CD14-positive monocyte (primary cell): ENCODE results near the gene EXOSC10. TPM values are rescaled to one million over a fixed set of nuclear protein-coding genes. Genes with fewer than 3 reads are reported as not detected.

Source experiments
- DNase-seq, 3 donors: peaks; one replicate each; pipeline ENCODE4 v3.0.0-alpha.2; 2011 to 2022
- H2AFZ ChIP-seq: 2 replicates; pipeline ENCODE4 v1.6.0; 2012; ENCODE audit warnings: mild to moderate bottlenecking, low read depth, low read length, inconsistent platforms; ENCODE audit not compliant: insufficient read depth, poor library complexity, severe bottlenecking
- H3K27ac ChIP-seq, 2 donors: 1 replicate in 1 of 2; 2 replicates in 1 of 2; pipeline ENCODE4 v1.5.1; 2012 to 2013; ENCODE audit warnings: low read length in 2 of 2, control low read depth in 1 of 2, inconsistent platforms in 1 of 2, low read depth in 1 of 2, mild to moderate bottlenecking in 1 of 2
- H3K27me3 ChIP-seq, 2 donors: one replicate each; pipeline versions ENCODE4 v1.6.0 to v1.6.1; 2011 to 2013; ENCODE audit warnings: low read length in 2 of 2; ENCODE audit not compliant: control insufficient read depth in 2 of 2, insufficient read depth in 2 of 2
- H3K36me3 ChIP-seq, 2 donors: replicated peaks in 1 of 2; 1 replicate in 1 of 2; 2 replicates in 1 of 2; pipeline versions ENCODE4 v1.5.1 to v1.6.1; 2012 to 2013; ENCODE audit warnings: low read length in 2 of 2, control low read depth in 1 of 2, inconsistent platforms in 1 of 2, mild to moderate bottlenecking in 1 of 2; ENCODE audit not compliant: insufficient read depth in 2 of 2, control insufficient read depth in 1 of 2
- H3K4me1 ChIP-seq, 2 donors: 1 replicate in 1 of 2; 2 replicates in 1 of 2; pipeline versions ENCODE4 v1.5.1 to v1.6.1; 2012 to 2013; ENCODE audit warnings: low read length in 2 of 2, control low read depth in 1 of 2, inconsistent platforms in 1 of 2, mild to moderate bottlenecking in 1 of 2, moderate library complexity in 1 of 2; ENCODE audit not compliant: insufficient read depth in 2 of 2, control insufficient read depth in 1 of 2
- H3K4me2 ChIP-seq: replicated peaks from 2 replicates; pipeline ENCODE3; 2012; ENCODE audit warnings: low read length, moderate library complexity, mild to moderate bottlenecking; ENCODE audit not compliant: poor library complexity, severe bottlenecking; ENCODE audit errors: extremely low read depth
- H3K4me3 ChIP-seq, 3 experiments: fragments of 200-600 bp in 1 of 3; sonication (generic) in 1 of 3; replicated peaks in 1 of 3; 1 replicate in 2 of 3; 2 replicates in 1 of 3; pipeline ENCODE4 v1.5.1; 2011 to 2013; ENCODE audit warnings: low read length in 3 of 3, mild to moderate bottlenecking in 3 of 3, control low read depth in 2 of 3, low read depth in 2 of 3, inconsistent platforms in 1 of 3, moderate library complexity in 1 of 3
- H3K79me2 ChIP-seq: 2 replicates; pipeline ENCODE4 v1.6.0; 2012; ENCODE audit warnings: mild to moderate bottlenecking, control low read depth, inconsistent platforms, low read length, moderate library complexity; ENCODE audit not compliant: insufficient read depth
- H3K9ac ChIP-seq: 2 replicates; pipeline ENCODE4 v1.6.0; 2017; ENCODE audit warnings: low read length, mild to moderate bottlenecking; ENCODE audit not compliant: insufficient read depth, poor library complexity, severe bottlenecking
- H3K9me3 ChIP-seq, 2 donors: replicated peaks in 1 of 2; 1 replicate in 1 of 2; 2 replicates in 1 of 2; pipeline versions ENCODE4 v1.5.1 to v1.6.1; 2012 to 2013; ENCODE audit warnings: low read length in 2 of 2, control low read depth in 1 of 2; ENCODE audit not compliant: control insufficient read depth in 1 of 2, insufficient read depth in 1 of 2
- H4K20me1 ChIP-seq: 2 replicates; pipeline ENCODE4 v1.6.0; 2012; ENCODE audit warnings: mild to moderate bottlenecking, low read length, control low read depth, moderate library complexity; ENCODE audit not compliant: insufficient read depth
- H3K27ac Mint-ChIP-seq, 7 donors: one replicate each; pipeline ENCODE4 v1.8.0; 2020; ENCODE audit warnings: mild to moderate bottlenecking in 7 of 7, mixed read lengths in 7 of 7, moderate library complexity in 6 of 7, inconsistent platforms in 2 of 7
- H3K27me3 Mint-ChIP-seq, 3 donors: one replicate each; pipeline ENCODE4 v1.8.0; 2021 to 2022; ENCODE audit warnings: low read depth in 3 of 3, mild to moderate bottlenecking in 3 of 3, mixed read lengths in 3 of 3, moderate library complexity in 3 of 3, inconsistent platforms in 1 of 3
- H3K36me3 Mint-ChIP-seq, 2 donors: one replicate each; pipeline ENCODE4 v1.8.0; 2020; ENCODE audit warnings: mixed read lengths in 2 of 2, inconsistent platforms in 1 of 2, mild to moderate bottlenecking in 1 of 2
- H3K4me1 Mint-ChIP-seq: one replicate; pipeline ENCODE4 v1.8.0; 2020; ENCODE audit warnings: mild to moderate bottlenecking, mixed read lengths
- H3K4me3 Mint-ChIP-seq, 2 donors: one replicate each; pipeline ENCODE4 v1.8.0; 2020; ENCODE audit warnings: mild to moderate bottlenecking in 2 of 2, mixed read lengths in 2 of 2, moderate library complexity in 1 of 2
- H3K9me3 Mint-ChIP-seq, 7 donors: one replicate each; pipeline ENCODE4 v1.8.0; 2020 to 2022; ENCODE audit warnings: mixed read lengths in 7 of 7, mild to moderate bottlenecking in 6 of 7, moderate library complexity in 6 of 7, inconsistent platforms in 2 of 7
- CTCF ChIP-seq: fragments of 200-600 bp; IDR thresholded peaks from one replicate; pipeline ENCODE4 v1.8.0; 2022; ENCODE audit warnings: antibody characterized with exemption, mild to moderate bottlenecking
- WGBS: methylation state at CpG from one replicate; pipeline ENCODE4 v1.1.5; 2013; ENCODE audit warnings: missing lambda C conversion rate; ENCODE audit not compliant: insufficient coverage; 5-methylcytosine and 5-hydroxymethylcytosine counted together
- intact Hi-C, 2 donors: fragments of 100-400 bp; cut with micrococcal nuclease; formaldehyde crosslinking; loops; one replicate each; pipeline versions ENCODE4 v1.15.0 to v1.15.1; 2023
- polyA plus RNA-seq, 3 donors: library from polyadenylated mRNA; depleted of rRNA in 1 of 3; unstranded in 2 of 3; stranded (reverse) in 1 of 3; fragments of 300-500 nt in 2 of 3; fragments of >200 nt in 1 of 3; fragmentation: Illumina TruSeq in 2 of 3; gene quantifications; 1 replicate in 2 of 3; 2 replicates in 1 of 3; pipeline ENCODE4 v1.2.3, GENCODE V29; 2012 to 2021

The EXOSC10 gene
- polyA plus RNA-seq, 3 donors: 24.0 to 66.3 (median 27.4) TPM

GRCh38 chr1:11067716-11068599 lies 31.7 kb downstream of the EXOSC10 start:
- Mint-ChIP-seq H3K9me3 (peaks cover 0 to 4% (median 2%) of the 10 kb centered on the region in 7 donors), H3K4me1 (no peaks in the 10 kb centered on the region), H3K27me3 (no peaks in the 10 kb centered on the region), H3K4me3 (no peak overlapping the region), H3K27ac (peak overlapping the region in 2 of 7 donors; percentile 31 to 56), H3K36me3 (peaks cover 75 to 91% of the 10 kb centered on the region in 2 donors)
- Histone ChIP-seq H3K9me3 (no peaks in the 10 kb centered on the region), H3K4me3 (no peak overlapping the region), H3K4me2 (no peak overlapping the region), H2AFZ (no peak overlapping the region), H3K36me3 (peaks cover 80 to 93% of the 10 kb centered on the region in 2 donors), H3K79me2 (no peaks in the 10 kb centered on the region), H4K20me1 (no peaks in the 10 kb centered on the region), H3K27ac (no peak overlapping the region), H3K4me1 (no peaks in the 10 kb centered on the region), H3K9ac (no peak overlapping the region), H3K27me3 (no peaks in the 10 kb centered on the region)
- DNase-seq: no peak
- WGBS: 95% methylated on average over 9 of the region's 18 CpGs
- no peak for TF ChIP-seq CTCF
- intact Hi-C loops: no loop called here

GRCh38 chr1:11065796-11066195 lies 33.9 kb downstream of the EXOSC10 start:
- DNase-seq: no peak
- intact Hi-C loops: no loop called here
- Mint-ChIP-seq H3K9me3 (peaks cover 0 to 4% (median 2%) of the 10 kb centered on the region in 7 donors), H3K27me3 (no peaks in the 10 kb centered on the region), H3K4me1 (peaks cover 8% of the 10 kb centered on the region), H3K27ac (peak overlapping the region in 2 of 7 donors; percentile 25 to 33), H3K4me3 (no peak overlapping the region), H3K36me3 (peaks cover 55 to 74% of the 10 kb centered on the region in 2 donors)
- TF ChIP-seq CTCF: no peak
- no CpG with 5 or more reads among the region's 1 CpG for WGBS
- H4K20me1 ChIP-seq: no peaks in the 10 kb centered on the region
- no peaks in the 10 kb centered on the region for H3K27me3 ChIP-seq
- peaks cover 59 to 71% of the 10 kb centered on the region in 2 donors for H3K36me3 ChIP-seq
- H3K79me2 ChIP-seq: no peaks in the 10 kb centered on the region
- H3K27ac ChIP-seq: no peak overlapping the region
- H3K4me3 ChIP-seq: no peak overlapping the region
- peaks cover 4 to 5% of the 10 kb centered on the region in 2 donors for H3K4me1 ChIP-seq
- no peak overlapping the region for H3K4me2 ChIP-seq
- no peaks in the 10 kb centered on the region for H3K9me3 ChIP-seq
- H3K9ac ChIP-seq: no peak overlapping the region
- no peak overlapping the region for H2AFZ ChIP-seq
